Mesothelial cell of epicardium (in vitro differentiated cells): Measurements from ENCODE around the gene RNF19B. TPM values are rescaled to one million over a fixed set of nuclear protein-coding genes. Genes with fewer than 3 reads are reported as not detected.
"Not testable (repeated sequence)": the region's sequence is repeated elsewhere in the genome, so short reads cannot be mapped to it uniquely, and the experiment has no call there.

Experiments used
- DNase-seq, 2 experiments: peaks; one replicate each; pipeline ENCODE4 v3.0.0; 2021; ENCODE audit warnings: low spot score in 2 of 2; ENCODE audit not compliant: unreplicated experiment in 2 of 2
- H3K27ac Mint-ChIP-seq: 2 replicates; pipeline ENCODE4 v1.8.0; 2021; ENCODE audit warnings: mixed read lengths
- H3K27me3 Mint-ChIP-seq: 2 replicates; pipeline ENCODE4 v1.8.0; 2021; ENCODE audit warnings: low read depth, mixed read lengths
- H3K36me3 Mint-ChIP-seq: 2 replicates; pipeline ENCODE4 v1.8.0; 2021; ENCODE audit warnings: mixed read lengths
- H3K4me1 Mint-ChIP-seq: 2 replicates; pipeline ENCODE4 v1.8.0; 2021; ENCODE audit warnings: mixed read lengths
- H3K4me3 Mint-ChIP-seq: 2 replicates; pipeline ENCODE4 v1.8.0; 2021; ENCODE audit warnings: mild to moderate bottlenecking, moderate library complexity, mixed read lengths
- H3K9me3 Mint-ChIP-seq: 2 replicates; pipeline ENCODE4 v1.8.0; 2021; ENCODE audit warnings: mixed read lengths
- total RNA-seq: library from RNA; stranded (reverse); gene quantifications from 3 replicates; pipeline ENCODE4 v1.2.1, GENCODE V29; 2021
- TF ChIP-seq, protein P1 (sequence below): fragments of 200-600 bp; sonication (generic); IDR thresholded peaks from one replicate; pipeline ENCODE4 v1.5.0; 2021; ENCODE audit warnings: antibody characterized with exemption; ENCODE audit not compliant: unreplicated experiment

RNF19B gene
- total RNA-seq, 1 donor from 2014 or later = 15.5 TPM

DNA sequence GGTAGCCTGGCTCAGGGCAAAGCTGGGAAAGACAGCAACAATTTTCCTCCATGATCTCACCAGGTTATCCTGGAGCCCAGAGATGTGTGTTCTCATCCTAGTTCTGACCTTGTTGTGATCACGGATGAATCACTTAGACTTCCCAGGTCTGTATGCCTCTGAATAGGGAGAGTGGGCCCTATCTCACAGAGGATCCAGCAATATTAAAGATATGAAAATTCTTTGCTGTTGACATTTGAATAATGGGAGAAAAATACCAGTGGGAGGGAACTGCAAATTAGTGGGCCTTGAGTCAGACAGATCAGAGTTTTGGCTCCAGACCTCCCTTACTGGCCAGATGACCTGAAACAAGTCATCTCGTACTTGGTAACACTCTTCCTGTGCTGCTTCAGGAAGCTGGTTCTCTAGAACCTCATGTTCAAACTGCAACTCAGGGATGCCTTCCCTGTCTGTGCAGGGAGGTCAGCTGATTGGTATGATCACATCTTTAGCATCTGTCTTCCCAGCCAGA, 32.8 kb upstream of the RNF19B start:
- TF ChIP-seq, protein P1, sequence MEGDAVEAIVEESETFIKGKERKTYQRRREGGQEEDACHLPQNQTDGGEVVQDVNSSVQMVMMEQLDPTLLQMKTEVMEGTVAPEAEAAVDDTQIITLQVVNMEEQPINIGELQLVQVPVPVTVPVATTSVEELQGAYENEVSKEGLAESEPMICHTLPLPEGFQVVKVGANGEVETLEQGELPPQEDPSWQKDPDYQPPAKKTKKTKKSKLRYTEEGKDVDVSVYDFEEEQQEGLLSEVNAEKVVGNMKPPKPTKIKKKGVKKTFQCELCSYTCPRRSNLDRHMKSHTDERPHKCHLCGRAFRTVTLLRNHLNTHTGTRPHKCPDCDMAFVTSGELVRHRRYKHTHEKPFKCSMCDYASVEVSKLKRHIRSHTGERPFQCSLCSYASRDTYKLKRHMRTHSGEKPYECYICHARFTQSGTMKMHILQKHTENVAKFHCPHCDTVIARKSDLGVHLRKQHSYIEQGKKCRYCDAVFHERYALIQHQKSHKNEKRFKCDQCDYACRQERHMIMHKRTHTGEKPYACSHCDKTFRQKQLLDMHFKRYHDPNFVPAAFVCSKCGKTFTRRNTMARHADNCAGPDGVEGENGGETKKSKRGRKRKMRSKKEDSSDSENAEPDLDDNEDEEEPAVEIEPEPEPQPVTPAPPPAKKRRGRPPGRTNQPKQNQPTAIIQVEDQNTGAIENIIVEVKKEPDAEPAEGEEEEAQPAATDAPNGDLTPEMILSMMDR = no peak
- no peak overlapping the region for H3K4me3 Mint-ChIP-seq
- DNase-seq = no peak
- peaks cover 25% of the 10 kb centered on the region for H3K4me1 Mint-ChIP-seq
- H3K27me3 Mint-ChIP-seq = no peaks in the 10 kb centered on the region
- H3K36me3 Mint-ChIP-seq = no peaks in the 10 kb centered on the region
- H3K27ac Mint-ChIP-seq = peak overlapping the region; percentile 81
- H3K9me3 Mint-ChIP-seq = no peaks in the 10 kb centered on the region

DNA sequence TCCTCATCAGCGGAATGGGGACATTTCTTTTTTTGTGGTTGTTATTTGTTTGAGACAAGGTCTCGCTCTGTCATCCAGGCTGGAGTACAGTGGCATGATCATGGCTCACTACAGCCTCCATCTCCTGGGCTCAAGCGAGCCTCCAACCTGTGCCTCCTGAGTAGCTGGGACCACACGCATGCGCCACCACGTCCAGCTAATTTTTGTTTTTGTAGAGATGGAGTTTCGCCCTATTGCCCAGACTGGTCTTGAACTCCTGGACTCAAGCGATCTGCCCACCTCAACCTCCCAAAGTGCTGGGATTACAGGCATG, 28.7 kb upstream of the RNF19B start:
- not testable (repeated sequence) for H3K27me3 Mint-ChIP-seq, DNase-seq, H3K4me3 Mint-ChIP-seq, H3K9me3 Mint-ChIP-seq, H3K36me3 Mint-ChIP-seq
- Mint-ChIP-seq H3K4me1 (peaks cover 41% of the 10 kb centered on the region), H3K27ac (peak overlapping the region; percentile 86)

GRCh38 chr1:32992489-32993323, 28.1 kb upstream of the RNF19B start:
- Mint-ChIP-seq H3K4me3 (no peak overlapping the region), H3K27me3 (no peaks in the 10 kb centered on the region)

GRCh38 chr1:32991819-32992488, 27.3 kb upstream of the RNF19B start:
- Mint-ChIP-seq H3K27ac (peak overlapping the region; percentile 86), H3K27me3 (no peaks in the 10 kb centered on the region), H3K4me3 (no peak overlapping the region), H3K36me3 (no peaks in the 10 kb centered on the region), H3K4me1 (peaks cover 29% of the 10 kb centered on the region), H3K9me3 (no peaks in the 10 kb centered on the region)
- DNase-seq = no peak
- TF ChIP-seq, protein P1 = no peak

More at GRCh38 chr1:32992489-32993323, 28.1 kb upstream of the RNF19B start:
- peak in 1 of 2 experiments; percentile 66 for DNase-seq
- no peaks in the 10 kb centered on the region for H3K36me3 Mint-ChIP-seq
- H3K4me1 Mint-ChIP-seq = peaks cover 37% of the 10 kb centered on the region
- TF ChIP-seq, protein P1 = no peak
- no peaks in the 10 kb centered on the region for H3K9me3 Mint-ChIP-seq
- peak overlapping the region; percentile 86 for H3K27ac Mint-ChIP-seq

GRCh38 chr1:32991386-32991785, 26.8 kb upstream of the RNF19B start:
- H3K27me3 Mint-ChIP-seq = no peaks in the 10 kb centered on the region
- H3K4me3 Mint-ChIP-seq = no peak overlapping the region
- no peaks in the 10 kb centered on the region for H3K9me3 Mint-ChIP-seq
- H3K4me1 Mint-ChIP-seq = peaks cover 25% of the 10 kb centered on the region
- no peaks in the 10 kb centered on the region for H3K36me3 Mint-ChIP-seq
- no peak overlapping the region for H3K27ac Mint-ChIP-seq
- no peak for DNase-seq
- TF ChIP-seq, protein P1 = no peak

DNA sequence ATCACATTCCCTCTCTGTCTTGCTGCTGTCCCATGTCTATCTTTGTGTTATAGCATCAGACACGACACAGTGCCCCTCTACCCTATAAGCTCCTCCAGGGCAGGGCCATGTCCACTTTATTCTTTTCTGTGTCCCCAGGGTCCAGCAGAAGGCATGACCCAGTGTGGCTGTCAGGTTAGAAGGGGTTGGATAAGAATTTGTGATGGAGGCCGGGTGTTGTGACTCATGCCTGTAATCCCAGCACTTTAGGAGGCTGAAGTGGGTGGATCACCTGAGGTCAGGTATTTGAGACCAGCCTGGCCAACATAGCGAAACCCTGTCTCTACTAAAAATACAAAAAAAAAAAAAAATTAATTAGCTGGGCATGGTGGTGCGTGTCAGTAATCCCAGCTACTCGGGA, 26.3 kb upstream of the RNF19B start:
- H3K27me3 Mint-ChIP-seq = no peaks in the 10 kb centered on the region
- no peaks in the 10 kb centered on the region for H3K9me3 Mint-ChIP-seq
- no peak for DNase-seq
- H3K4me1 Mint-ChIP-seq = peaks cover 25% of the 10 kb centered on the region
- H3K27ac Mint-ChIP-seq = no peak overlapping the region
- H3K4me3 Mint-ChIP-seq = no peak overlapping the region
- TF ChIP-seq, protein P1 = no peak
- no peaks in the 10 kb centered on the region for H3K36me3 Mint-ChIP-seq
